ENCODE results near the gene ROPN1.
A peak's percentile ranks its signal among the peaks of the same experiment; 100 is the strongest.

DNA sequence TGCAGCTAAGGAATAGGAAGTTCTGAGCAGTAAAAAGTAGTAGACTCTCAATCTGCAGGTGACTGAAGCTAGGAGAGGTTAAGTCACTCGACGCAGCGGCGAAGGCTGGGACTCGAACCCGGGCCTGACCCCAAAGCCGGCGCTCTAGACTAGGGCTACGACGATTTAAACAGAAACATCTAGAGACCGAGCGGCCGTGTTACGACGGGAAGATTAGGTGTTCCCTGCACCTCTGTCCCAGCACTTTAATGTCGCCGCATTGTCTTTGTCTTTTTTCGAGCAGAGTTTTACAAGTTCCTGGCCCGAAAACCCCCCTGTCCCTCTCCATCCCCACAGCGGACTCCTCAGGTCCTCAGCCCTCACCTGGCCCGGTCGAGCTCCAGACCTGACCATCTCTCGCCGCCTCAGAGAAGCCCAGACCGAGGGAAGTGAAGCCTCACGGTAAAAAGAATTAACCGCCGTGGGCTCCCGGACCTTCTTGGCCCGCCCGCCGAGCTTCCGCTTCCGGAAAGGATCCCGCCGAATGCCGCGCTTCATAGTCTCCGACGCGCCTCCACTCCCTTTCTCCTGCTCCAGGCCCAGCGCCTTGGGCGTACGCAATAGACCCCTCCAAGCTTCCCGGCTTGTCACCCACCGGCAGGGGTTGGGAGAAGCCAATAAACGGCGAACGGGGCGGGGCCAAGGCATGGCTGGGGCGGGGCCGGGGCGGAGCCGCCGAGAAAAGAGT lies 31.0 kb downstream of the ROPN1 start, which contains the start of gene CCDC14:
- TF ChIP-seq SPI1 (IDR thresholded peaks at IDR 0.05; ENCODE audit: low read depth, low read length) (peak; percentile 12; the same call in 1 of the 2 replicates), TAF1 (IDR thresholded peaks at IDR 0.05; ENCODE audit: low read depth, low read length) (peak; percentile 65), POLR2A (IDR thresholded peaks at IDR 0.05; ENCODE audit: low read depth, low read length) (peak; percentile 73), POLR2AphosphoS5 (IDR thresholded peaks at IDR 0.05; ENCODE audit: low read depth, low read length) (peak; percentile 77), POU2F2 (IDR thresholded peaks at IDR 0.05; ENCODE audit: low read depth, low read length) (no peak; the same call in 1 of the 2 replicates)
